Progenitor cell of endocrine pancreas (in vitro differentiated cells): Measurements from ENCODE around the gene MT3. TPM values are rescaled to one million over a fixed set of nuclear protein-coding genes. Genes with fewer than 3 reads are reported as not detected.
"Not testable (repeated sequence)": the region's sequence is repeated elsewhere in the genome, so short reads cannot be mapped to it uniquely, and the experiment has no call there.

Experiments
- DNase-seq: peaks from one replicate; pipeline ENCODE4 v3.0.0; 2021; ENCODE audit warnings: low spot score; ENCODE audit not compliant: unreplicated experiment
- H3K27ac Mint-ChIP-seq: 2 replicates; pipeline ENCODE4 v1.8.0; 2021; ENCODE audit warnings: mild to moderate bottlenecking, moderate library complexity, mixed read lengths
- H3K27me3 Mint-ChIP-seq: 2 replicates; pipeline ENCODE4 v1.8.0; 2021; ENCODE audit warnings: mixed read lengths
- H3K36me3 Mint-ChIP-seq: 2 replicates; pipeline ENCODE4 v1.8.0; 2022; ENCODE audit warnings: mixed read lengths; ENCODE audit not compliant: insufficient read depth
- H3K4me1 Mint-ChIP-seq: 2 replicates; pipeline ENCODE4 v1.8.0; 2021; ENCODE audit warnings: low read depth, mixed read lengths
- H3K4me3 Mint-ChIP-seq: 2 replicates; pipeline ENCODE4 v1.8.0; 2021; ENCODE audit warnings: low read depth, mild to moderate bottlenecking, moderate library complexity, mixed read lengths
- H3K9me3 Mint-ChIP-seq: 2 replicates; pipeline ENCODE4 v1.8.0; 2021; ENCODE audit warnings: low read depth, mixed read lengths
- total RNA-seq: library from RNA; stranded (reverse); gene quantifications from 2 replicates; pipeline ENCODE4 v1.2.1, GENCODE V29; 2021
- TF ChIP-seq, protein P1 (sequence below): fragments of 200-600 bp; sonication (generic); IDR thresholded peaks from one replicate; pipeline ENCODE4 v1.5.0; 2021; ENCODE audit warnings: antibody characterized with exemption, mild to moderate bottlenecking; ENCODE audit not compliant: unreplicated experiment

MT3 gene
- total RNA-seq, 1 donor from 2014 or later = not detected

DNA sequence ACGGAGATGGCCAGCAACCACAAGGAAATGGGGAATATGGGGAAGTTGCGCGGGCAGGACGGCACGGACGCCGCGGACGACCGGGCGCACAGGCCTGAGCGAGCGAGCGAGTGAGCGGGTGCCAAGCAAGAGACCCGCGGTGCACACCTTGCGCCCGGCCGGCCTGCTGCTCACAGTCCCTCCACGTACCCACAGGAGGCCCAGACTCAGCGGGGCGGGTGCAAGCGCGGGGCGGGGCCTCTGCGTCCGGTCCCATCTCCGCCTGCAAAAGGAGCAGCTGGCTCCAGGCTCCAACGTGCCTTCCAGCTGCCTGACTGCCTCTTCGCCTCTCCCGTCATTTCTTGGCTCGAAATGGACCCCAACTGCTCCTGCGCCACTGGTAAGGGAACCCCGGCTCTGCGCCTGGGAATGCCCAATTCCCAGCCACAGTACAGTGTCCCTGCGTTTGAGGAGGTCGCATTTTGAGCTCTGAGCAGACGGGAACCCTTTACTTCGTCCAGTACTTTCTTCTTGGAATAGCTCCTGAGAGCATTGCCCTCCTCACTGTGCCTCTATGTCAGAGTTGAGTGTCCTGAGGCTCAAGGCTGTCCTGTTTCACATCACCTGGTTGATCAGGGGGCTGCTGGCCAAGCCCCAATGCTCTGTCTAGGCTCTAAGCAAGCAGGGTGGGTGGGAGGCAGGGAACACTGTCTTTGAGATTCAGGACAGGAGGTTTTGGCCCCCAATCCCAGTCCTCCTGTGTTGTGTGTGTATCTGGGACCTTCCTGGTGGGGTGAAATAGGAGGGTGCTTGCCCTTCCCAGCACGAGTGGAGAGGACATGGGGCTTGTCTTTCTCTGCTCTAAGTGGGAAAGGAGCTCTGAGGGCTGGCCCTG, 28.1 kb downstream of the MT3 start:
- peak; percentile 26 for DNase-seq

DNA sequence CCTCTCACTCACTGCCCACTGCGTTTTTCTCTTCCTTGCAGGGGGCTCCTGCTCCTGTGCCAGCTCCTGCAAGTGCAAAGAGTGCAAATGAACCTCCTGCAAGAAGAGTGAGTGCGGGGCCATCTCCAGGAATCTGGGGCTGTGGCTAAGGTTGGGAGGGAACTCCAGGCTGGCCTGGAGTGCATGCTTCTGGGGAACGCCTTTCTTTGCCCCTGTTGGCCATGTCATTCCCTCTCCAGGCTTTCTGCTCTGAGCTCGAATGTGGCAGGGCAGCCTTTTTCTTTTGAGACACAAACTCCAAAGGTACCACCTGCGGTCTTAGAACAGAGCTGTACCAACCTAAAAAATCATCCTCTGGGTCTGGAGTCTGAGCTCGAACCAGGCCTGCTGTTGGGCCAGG, 28.8 kb downstream of the MT3 start:
- Mint-ChIP-seq H3K4me1 (peaks cover 5% of the 10 kb centered on the region), H3K9me3 (no peaks in the 10 kb centered on the region), H3K27ac (no peak overlapping the region), H3K27me3 (peaks cover 94% of the 10 kb centered on the region), H3K36me3 (no peaks in the 10 kb centered on the region), H3K4me3 (no peak overlapping the region)
- DNase-seq = no peak
- TF ChIP-seq, protein P1, sequence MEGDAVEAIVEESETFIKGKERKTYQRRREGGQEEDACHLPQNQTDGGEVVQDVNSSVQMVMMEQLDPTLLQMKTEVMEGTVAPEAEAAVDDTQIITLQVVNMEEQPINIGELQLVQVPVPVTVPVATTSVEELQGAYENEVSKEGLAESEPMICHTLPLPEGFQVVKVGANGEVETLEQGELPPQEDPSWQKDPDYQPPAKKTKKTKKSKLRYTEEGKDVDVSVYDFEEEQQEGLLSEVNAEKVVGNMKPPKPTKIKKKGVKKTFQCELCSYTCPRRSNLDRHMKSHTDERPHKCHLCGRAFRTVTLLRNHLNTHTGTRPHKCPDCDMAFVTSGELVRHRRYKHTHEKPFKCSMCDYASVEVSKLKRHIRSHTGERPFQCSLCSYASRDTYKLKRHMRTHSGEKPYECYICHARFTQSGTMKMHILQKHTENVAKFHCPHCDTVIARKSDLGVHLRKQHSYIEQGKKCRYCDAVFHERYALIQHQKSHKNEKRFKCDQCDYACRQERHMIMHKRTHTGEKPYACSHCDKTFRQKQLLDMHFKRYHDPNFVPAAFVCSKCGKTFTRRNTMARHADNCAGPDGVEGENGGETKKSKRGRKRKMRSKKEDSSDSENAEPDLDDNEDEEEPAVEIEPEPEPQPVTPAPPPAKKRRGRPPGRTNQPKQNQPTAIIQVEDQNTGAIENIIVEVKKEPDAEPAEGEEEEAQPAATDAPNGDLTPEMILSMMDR = no peak

More for the DNA sequence above, 28.1 kb downstream of the MT3 start:
- no peaks in the 10 kb centered on the region for H3K36me3 Mint-ChIP-seq
- H3K27me3 Mint-ChIP-seq = peaks cover 91% of the 10 kb centered on the region
- H3K9me3 Mint-ChIP-seq = no peaks in the 10 kb centered on the region
- TF ChIP-seq, protein P1 = no peak
- H3K27ac Mint-ChIP-seq = no peak overlapping the region
- H3K4me3 Mint-ChIP-seq = peak overlapping the region; percentile 45
- H3K4me1 Mint-ChIP-seq = peaks cover 5% of the 10 kb centered on the region

DNA sequence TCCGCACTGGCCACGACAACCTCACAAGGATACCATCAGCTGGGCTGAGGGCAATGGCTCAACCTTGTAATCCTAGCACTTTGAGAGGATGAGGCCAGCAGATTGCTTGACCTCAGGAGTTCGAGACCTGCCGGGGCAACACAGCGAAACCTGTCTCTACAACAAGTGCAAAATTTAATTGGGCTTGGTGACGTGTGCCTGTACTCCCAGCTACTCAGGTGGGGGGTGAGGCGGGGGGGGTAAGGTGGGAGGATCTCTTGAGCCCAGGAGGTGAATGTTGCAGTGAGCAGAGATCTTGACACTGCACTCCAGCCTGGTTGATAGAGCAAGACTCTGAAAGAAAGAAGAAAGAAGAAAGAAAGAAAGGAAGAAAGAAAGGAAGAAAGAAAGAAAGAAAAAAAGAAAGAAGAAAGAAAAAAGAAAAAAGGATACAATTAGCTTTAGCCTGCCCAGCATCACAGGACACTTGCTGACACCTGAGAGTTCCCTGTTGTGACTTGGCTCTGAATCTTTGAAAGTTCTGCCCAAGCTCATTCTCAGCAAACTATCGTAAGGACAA, 31.1 kb downstream of the MT3 start:
- peaks cover 92% of the 10 kb centered on the region for H3K27me3 Mint-ChIP-seq
- peaks cover 7% of the 10 kb centered on the region for H3K4me1 Mint-ChIP-seq

DNA sequence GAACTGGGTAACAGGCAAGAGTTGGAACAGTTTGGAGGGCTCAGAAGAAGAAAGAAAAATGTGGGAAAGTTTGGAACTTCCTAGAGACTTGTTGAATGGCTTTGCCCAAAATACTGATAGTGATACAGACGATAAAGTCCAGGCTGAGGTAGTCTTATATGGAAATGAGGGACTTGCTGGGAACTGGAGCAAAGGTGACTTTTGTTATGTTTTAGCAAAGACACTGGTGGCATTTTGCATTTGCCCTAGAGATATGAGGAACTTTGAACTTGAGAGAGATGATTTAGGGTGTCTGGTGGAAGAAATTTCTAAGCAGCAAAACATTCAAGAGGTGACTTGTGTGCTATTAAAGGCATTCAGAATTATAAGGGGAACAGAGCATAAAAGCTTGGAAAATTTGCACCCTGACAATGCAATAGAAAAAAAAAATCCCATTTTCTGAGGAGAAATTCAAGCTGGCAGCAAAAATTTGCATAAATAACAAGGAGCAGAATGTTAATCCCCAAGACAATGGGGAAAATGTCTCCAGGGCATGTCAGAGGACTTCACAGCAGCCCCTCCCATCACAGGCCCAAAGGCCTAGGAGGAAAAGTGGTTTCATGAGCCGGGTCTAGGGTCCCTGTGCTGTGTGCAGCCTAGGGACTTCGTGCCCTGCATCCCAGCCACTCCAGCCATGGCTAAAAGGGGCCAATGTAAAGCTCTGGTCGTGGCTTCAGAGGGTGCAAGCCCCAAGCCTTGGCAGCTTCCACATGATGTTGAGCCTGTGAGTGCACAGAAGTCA, 32.5 kb downstream of the MT3 start:
- not testable (repeated sequence) for H3K4me1 Mint-ChIP-seq, H3K4me3 Mint-ChIP-seq, H3K36me3 Mint-ChIP-seq, H3K9me3 Mint-ChIP-seq, DNase-seq, H3K27ac Mint-ChIP-seq
- peaks cover 94% of the 10 kb centered on the region for H3K27me3 Mint-ChIP-seq

More for the DNA sequence above, 31.1 kb downstream of the MT3 start:
- Mint-ChIP-seq H3K4me3 (no peak overlapping the region), H3K36me3 (no peaks in the 10 kb centered on the region), H3K27ac (no peak overlapping the region), H3K9me3 (no peaks in the 10 kb centered on the region)
- TF ChIP-seq, protein P1 = no peak
- no peak for DNase-seq

DNA sequence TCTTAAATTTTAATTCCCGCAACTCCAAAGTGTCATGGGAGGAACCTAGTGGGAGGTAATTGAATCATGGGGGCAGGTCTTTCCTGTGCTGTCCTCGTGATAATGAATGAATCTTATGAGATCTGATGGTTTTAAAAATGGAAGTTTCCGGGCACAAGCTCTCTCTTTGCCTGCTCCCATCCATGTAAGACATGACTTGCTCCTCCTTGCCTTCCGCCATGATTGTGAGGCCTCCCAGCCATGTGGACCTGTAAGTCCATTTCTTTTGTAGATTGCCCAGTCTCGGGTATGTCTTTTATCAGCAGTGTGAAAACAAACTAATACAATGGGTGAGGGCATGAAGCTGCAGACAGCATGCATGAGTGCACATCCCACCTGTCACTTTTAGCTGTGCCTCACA, 33.9 kb downstream of the MT3 start:
- not testable (repeated sequence) for H3K9me3 Mint-ChIP-seq, DNase-seq

DNA sequence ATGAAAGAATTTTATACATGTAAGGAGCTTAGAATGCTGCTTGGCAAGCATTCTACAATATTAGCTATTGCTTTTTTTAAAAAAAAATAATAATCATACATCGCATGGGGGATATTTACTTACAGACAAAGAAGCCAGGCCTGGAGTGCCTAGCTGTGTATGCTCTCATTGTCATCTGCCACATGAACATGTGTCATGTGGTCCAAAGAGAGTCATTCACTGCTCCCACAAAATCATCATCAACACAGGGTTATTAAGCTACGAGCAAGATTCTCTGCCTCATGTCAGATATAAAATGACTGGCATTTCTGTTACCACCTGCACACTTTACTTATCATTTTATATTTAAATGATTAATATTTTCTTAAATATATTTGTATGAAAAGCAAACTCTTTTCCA, 34.3 kb downstream of the MT3 start:
- Mint-ChIP-seq H3K4me1 (peaks cover 6% of the 10 kb centered on the region), H3K27me3 (peaks cover 87% of the 10 kb centered on the region), H3K9me3 (no peaks in the 10 kb centered on the region), H3K36me3 (no peaks in the 10 kb centered on the region), H3K27ac (no peak overlapping the region), H3K4me3 (no peak overlapping the region)
- TF ChIP-seq, protein P1 = no peak
- DNase-seq = no peak

More for the DNA sequence above, 33.9 kb downstream of the MT3 start:
- not testable (repeated sequence) for H3K4me3 Mint-ChIP-seq, H3K4me1 Mint-ChIP-seq, H3K36me3 Mint-ChIP-seq, H3K27ac Mint-ChIP-seq
- peaks cover 87% of the 10 kb centered on the region for H3K27me3 Mint-ChIP-seq
